Stimulated activated CD4-positive, alpha-beta T cell treated with anti-CD3 and anti-CD28 coated beads, Interleukin-1b, Interleukin-23, amount 100 ng/mL, for 24 hours (primary cell): Measurements from ENCODE around the gene AFG1L.
A peak's percentile ranks its signal among the peaks of the same experiment; 100 is the strongest.
"Not testable (repeated sequence)": the region's sequence is repeated elsewhere in the genome, so short reads cannot be mapped to it uniquely, and the experiment has no call there.

Source experiments
- DNase-seq, 4 experiments: peaks; one replicate each; pipeline ENCODE4 v3.0.0-alpha.2; 2020; ENCODE audit warnings: low read depth in 4 of 4, low spot score in 1 of 4

The AFG1L gene

DNA sequence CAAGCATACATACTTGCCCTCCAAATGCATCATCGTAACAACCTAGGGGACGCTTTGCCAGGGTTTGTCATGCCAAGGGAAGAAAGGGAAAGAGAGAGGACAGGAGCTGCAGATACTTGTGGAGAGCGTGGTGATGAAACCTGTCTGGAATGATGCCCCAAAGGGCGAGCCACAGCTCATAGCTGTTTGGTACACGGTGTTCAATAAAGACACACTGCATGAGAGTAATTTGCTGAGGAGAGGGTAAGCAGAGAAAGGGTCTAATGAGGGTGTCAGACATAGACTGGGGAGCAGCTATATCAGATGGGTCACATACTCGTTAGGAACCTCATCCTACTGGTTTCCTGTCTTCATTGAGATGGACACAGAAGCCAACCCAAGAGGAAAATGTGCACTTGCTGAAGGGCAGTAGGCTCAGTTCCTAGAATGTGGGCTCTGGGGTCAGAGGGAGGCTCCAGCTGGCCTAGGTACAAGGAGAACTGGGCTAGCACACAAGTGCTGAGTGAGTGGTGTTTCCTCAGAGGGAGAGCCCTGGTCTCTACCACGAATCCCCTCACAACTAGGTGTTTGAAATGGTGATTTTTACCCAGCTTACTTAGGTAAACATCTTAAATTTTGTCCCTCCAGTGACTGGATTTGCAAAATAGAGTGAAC, 260.7 kb downstream of the AFG1L start:
- no peak for DNase-seq

DNA sequence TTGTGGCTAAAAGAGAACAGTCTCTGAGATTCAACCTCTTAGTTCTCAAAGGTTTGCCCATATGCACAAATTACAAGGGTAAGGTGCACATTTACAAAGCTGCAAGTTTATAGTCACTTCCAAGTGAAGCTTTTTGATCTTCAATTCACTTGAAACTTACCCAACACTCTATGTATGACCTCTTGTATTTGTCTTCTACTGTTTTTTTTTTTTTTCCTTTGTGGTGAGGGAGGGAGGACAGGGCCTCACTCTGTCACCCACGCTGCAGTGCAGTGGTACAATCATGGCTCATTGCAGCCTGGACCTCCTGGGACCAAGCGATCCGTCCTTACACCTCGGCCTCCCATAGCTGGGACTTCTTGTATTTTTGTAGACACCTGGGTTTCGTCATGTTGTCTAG, 261.4 kb downstream of the AFG1L start:
- DNase-seq, result no peak

DNA sequence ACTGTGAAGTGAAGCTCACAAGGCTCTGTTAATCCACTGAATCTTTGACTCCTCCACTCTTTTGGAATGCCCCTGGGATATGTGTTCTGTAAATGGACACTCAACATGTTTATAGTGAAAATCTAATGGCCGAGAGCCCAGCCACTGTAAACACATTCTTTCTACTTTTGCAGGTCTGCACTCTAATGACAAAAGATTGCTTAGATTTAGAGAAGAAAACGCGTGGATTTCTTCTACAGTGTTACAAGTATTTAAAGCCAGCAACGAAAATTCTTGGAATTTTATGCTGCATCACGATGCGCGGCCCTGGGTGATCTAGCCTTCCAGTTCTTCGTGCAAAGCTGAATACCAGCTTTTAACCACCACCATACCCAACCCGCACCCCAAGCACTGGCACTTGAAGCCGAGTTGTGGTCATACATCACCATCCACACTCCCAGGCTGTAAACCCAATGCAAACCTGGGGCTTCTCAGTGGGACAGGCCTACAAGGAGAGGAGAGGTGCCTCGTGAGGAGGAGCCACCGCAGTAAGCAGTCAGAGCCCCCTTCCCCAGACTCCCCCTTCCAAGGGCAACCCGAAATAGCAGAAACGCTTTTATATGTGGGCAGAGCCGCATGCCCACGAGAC, 262.1 kb downstream of the AFG1L start:
- DNase-seq, result no peak

DNA sequence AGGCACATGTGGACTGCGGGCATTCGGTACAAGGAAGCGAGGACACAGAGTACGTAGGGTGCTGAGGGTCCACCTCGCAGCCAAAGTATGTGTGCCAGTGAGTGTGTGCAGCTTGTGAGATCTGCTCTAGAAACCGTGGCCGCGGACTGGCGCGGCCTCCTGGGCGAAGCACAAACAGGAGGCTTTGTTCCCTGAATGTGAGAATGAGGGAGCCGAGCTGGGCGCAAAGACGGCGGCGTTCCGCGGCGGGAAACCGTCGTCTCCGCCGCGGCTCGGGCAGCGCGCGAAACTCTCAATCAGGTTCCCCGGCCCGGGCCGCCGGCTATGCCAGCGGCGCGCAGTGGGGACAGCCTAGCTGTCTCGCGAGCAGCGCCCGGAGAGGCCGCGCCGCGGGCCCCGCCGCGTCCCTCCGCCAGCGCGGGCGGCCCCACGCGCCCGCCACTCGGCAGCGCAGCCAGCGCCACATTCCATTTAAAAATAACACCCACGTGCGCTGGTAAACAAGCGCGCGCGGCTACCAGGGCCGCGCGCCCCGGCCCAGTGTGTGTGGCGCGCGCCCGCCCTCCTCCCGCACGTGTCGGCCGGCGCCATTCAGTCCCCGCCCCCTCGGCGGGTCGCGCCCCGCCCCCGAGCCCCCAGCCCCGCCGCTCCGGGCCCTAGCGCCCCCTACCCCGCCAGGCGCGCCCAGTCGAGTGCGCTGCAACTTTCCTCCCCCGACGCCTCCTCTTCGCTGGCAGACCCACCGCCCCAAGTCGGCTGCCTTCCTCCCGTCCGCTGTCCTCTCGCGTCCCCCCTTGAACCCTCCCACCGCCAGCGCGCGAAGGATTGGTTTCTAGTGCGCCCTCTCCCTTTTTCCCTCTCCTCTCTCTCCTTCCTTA, 262.9 kb downstream of the AFG1L start:
- DNase-seq, result peak; percentile 45 to 64 (median 52)

DNA sequence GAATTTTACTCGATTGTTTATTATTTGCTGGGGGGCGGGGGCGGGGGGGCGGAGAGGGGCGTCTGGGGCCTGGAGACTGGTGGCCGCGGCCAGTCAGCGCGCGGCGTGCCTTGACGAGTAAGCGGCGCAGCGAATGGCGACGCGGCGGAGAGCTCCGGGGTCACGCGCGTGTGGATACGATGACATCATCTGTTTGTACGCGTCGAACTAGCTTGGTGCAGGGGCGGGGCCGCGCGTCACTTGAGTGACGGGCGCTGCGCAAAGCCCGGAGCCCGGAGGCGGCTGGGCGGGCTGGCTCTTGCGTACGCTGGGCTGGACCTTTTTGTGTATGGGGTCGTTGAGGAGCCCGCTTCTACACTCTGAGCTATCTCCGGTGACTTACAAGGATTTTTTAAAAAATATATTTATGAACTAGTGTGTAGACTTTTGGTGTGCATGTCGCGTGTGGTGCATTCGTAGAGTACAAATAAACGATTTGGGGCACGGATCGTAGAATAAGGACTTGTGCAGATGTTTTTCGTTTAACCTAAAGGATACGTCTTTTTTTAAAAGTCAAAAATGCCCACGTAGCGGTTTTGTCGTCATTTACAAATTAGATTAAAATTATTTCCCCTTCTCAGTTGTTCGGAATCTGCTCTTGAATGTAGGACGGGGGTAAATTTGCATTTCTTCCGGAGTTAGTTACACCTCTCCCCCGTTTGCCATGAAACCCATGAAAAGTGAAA, 263.7 kb downstream of the AFG1L start:
- DNase-seq, result peak; percentile 86 to 93 (median 92)

DNA sequence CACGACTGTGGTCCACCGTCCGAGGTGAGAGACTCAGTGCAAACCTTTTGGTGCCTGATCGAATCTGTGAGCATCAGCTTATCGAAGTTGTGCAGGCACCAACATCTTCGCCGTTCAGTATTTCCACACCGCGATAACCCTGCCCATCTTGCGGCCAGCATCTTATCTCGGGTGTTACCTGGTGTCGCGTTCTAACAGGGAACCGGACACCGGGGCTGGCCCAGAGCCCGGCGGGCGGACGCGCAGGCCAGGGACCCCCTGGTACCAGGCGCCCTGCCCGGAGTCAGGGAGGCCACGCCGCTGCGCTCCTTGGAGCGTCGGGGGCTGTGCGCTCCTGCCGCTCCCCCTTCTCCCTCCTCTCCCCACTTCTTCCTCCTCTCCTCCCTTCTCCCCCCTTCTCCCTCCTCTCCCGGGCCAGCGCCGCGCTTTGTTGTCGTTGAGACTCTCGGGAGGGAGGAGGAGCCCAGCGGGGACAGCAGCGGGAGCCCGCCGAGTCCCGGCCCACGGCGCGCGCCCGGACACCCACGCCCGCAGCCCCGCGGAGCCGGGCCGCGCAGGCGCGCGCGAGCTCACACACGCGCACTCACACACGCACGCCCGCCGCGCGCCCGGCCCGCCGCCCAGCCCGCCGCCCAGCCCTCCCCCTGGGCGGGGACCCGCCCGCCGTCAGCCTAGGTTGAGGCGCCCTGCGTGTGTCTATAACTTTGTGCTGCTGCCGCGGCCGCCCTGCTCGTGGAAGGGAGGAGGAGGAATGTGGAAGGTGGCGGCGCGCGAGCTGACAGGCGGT, 264.4 kb downstream of the AFG1L start:
- peak; percentile 56 to 73 (median 64) for DNase-seq

DNA sequence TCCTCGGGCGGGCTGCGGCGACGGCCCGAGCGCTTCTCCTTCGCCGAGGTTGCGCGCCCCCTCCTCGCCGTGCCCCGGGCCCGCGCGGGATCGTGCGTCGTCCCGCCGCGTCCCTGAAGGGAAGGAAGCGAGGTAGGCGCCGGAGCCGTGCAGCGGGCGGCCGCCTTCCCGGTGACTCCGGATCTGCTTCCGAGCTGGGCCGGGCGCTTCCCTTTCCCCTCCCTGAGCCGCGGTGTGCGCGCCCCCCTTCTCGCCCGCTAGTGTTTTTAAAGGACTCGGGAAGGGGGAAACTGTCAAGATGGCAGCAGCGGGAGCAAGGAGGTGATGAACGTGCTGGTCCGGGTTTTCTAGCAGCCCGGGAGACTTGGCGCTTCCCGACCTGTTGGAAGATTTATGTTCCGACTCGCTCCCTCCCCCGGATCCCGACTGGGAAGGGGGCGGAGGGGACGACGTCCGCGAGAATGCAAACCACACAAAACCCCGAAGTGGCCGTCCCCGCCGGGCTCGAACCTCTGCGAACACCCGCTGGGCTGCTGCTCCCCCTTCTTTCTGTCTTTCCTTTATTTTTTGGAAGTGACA, 265.1 kb downstream of the AFG1L start:
- DNase-seq, result no peak

DNA sequence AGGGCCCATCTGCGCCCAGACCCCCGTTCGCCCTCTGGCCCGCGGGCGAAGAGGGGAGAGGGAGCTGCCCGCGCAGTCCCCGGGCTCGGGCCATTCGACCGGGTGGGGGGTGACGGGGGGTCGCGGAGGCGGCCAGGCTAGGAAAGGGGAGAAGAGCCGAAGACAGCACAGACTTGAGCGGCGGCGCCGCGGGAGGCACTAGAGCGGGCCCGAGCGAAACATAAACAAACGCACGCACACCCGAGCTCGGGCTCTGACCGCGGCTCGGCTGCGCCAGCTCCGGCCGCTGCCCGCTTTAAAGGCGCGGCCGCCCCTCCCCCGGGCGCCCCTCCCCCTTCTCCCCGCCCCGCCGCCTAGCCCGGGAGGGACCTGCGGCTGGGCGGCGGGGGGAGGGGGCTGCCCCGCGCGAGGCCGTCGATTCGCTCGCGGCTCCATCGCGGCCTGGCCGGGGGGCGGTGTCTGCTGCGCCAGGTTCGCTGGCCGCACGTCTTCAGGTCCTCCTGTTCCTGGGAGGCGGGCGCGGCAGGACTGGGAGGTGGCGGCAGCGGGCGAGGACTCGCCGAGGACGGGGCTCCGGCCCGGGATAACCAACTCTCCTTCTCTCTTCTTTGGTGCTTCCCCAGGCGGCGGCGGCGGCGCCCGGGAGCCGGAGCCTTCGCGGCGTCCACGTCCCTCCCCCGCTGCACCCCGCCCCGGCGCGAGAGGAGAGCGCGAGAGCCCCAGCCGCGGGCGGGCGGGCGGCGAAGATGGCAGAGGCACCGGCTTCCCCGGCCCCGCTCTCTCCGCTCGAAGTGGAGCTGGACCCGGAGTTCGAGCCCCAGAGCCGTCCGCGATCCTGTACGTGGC, 265.8 kb downstream of the AFG1L start, which contains the start of gene FOXO3:
Gene FOXO3, plus strand, starts transcription at position 455 of the 846 bp plus-strand sequence. Its CDS starts 292 bp downstream, at position 747.
- DNase-seq, result peak in 3 of 4 experiments; percentile 21 to 49 (median 25)

DNA sequence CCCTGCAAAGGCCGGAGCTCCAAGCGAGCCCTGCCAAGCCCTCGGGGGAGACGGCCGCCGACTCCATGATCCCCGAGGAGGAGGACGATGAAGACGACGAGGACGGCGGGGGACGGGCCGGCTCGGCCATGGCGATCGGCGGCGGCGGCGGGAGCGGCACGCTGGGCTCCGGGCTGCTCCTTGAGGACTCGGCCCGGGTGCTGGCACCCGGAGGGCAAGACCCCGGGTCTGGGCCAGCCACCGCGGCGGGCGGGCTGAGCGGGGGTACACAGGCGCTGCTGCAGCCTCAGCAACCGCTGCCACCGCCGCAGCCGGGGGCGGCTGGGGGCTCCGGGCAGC, 266.4 kb downstream of the AFG1L start:
- DNase-seq, result not testable (repeated sequence)

DNA sequence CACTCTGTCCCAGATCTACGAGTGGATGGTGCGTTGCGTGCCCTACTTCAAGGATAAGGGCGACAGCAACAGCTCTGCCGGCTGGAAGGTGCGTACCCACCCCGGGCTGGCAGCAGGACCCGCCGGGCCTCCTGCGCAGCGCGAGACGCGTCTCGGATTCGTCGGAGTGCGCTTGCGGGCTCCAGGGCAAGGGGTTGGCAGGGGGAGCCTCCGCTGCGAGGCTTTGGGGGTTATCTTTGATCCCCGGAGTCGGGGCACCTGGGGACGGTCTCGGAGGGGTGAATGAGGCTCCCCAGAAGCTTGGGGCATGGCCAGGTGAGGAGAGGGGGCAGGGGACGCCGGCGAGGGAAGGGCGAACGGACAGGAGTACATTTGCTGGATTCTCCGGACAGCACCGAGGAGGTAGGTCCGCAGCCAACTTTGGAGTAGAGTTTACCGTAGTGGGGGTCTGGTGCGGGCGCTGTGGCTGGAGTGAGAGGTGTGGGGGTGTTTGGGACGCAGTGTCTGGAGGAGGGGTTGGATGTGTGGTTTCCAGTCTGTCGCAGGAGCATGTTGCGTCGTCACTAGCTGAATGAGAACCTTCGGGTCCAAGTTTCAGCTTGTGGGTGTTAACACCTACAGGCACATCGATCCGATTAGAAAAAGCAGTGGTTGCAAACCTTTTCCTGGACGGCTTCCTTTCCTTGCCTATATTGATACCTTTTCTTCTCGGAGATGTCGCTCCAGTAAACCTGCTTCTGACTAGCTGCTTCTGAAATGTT, 267.1 kb downstream of the AFG1L start:
- no peak for DNase-seq

DNA sequence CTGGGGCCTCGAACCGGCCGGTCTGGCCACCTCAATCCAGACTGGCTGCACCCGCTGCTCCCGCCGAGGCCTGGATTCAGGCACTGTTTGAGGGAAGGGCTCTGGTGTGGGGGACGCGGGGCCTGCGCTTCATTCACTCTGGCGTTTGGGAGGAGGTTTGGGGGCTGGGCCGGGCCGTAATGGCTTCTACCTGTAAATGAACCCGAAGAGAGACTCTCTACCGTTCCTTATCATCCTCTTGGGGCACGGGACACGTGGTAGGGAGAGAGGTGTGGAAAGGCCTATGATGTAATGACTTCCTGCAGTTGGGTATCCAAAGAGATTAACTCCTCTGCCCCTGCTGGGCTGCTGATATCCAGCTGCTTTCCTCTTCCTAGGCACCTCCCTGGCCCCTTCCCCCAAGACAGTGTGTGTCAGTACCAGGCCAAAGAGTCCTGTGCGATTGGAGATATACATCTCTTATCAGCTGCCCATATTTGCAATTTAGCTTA, 267.7 kb downstream of the AFG1L start:
- DNase-seq, result no peak

DNA sequence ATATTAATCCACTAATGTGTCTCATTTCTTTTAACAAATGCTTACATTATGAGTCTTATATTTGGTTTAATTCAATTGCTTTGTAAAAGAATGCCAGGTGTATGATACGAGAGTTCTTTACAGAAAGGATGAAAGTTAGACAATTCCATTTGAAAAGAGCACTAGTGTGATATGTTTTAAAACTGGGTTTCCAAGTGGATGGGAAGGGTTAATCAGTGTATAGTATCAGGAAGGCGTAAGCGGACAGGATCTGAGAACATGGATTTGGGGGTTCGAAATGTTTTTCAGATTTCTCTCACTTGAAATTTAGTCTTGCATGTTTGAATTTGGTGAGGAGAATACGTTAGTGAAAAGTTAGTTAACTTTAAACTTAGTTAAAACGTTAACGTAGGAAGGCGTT, 268.4 kb downstream of the AFG1L start:
- no peak for DNase-seq

DNA sequence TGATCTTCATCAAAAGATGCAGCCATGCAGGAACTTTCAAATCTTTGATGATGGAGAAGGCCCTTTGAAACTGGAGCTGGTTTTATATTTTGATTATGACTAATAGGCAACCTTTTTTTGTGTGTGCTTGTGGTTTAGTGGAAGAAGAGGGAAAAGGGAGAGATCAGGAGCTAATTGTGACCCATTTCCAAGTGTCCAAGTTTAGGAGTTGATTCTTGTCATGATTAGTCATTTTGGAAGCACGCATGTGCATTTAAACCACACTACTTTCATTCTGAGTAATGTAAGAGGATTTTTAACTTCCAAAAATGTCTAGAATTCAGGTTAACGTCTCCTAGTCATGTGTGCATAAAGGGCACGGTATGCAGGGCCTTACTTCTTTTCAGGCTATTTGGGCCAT, 269.3 kb downstream of the AFG1L start:
- no peak for DNase-seq

DNA sequence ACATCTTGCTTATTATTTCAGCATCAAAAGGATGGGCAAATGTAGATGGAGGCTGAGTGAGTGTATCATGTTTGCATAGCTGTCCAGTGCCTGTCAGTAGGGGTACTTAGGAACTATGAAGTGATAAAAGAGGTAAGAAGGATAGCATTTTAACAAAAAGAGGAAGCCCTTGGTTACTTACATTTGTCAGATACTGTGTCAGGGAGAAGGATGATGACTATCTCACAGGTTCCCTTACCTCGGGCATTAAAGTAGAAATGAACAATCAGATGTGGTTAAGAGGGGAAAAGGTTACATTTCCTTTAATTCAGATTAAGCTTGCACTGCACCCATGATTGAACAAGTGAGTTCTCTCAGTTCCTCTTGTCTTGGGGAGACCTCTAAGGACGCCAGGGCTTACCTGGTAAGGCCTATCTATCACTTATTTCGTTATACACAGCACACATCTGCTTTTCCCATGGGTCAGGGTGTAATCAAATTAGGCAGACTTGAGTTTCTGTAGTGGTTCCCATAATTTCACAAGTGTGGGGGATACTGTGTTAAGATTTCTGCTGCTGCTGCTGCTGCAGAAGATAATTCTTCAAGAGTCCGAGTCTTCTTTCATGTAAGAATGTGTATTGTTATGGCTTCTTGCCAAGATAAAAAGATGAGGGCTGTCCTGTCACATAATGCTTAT, 270.4 kb downstream of the AFG1L start:
- DNase-seq, result no peak

DNA sequence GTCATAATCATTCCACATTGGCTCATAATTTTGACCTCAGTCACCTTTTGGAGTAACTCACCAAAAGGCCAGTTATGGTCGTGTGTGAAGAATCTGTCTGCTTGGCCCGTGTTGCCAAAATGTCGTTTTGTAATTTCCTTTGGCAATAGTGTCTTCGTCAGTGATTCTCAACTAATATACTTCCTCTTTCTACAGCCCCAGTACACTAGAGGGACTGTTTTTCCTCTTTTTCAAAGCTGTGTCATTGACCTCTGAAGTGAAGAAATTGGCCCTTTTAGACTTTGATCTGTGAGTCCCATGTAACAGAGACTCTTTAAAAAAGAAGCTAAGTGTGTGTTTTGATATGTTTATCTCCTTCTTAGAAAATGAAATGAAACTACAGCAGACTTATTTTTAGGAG, 271.0 kb downstream of the AFG1L start:
- no peak for DNase-seq

DNA sequence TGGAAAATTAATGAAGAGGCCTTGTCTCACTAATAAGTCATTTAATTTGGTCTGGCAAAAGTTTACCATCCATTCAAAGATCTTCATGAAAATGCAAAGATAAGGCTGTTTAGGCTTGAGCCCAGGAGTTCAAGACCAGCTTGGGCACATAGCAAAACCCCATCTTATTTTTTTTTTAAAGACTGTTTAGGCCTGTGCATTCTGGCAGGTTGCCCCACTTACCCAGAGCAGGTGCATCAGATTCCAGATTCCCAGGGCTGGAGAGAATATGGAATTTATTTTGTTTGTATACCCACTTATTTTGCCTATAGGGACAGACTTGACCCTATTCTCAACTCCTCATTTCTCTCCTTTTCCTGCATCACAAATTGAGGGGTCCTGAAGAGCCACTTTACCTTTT, 271.6 kb downstream of the AFG1L start:
- DNase-seq, result no peak

DNA sequence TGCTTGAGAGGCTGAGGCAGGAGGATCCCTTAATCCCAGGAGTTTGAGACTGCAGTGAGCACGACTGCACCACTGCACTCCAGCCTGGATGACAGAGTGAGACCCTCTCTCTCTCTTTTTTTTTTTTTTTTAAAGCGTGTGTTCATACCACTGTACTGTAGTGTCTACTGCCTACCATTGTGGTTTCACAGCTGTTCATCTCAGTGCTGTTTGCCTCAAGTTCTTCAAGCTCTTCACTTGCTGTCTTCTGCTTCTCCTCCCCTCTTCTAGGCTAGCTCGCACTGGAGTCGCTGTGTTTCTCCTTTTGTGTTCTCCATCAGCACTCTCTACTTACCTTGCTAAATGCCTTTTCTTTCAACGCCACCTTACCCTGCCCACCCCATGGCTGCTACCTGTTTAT, 273.2 kb downstream of the AFG1L start:
- DNase-seq, result no peak
